HUES6 (cell line): ENCODE measurements around the gene TMEM119.
"Not testable (repeated sequence)": the region's sequence is repeated elsewhere in the genome, so short reads cannot be mapped to it uniquely, and the experiment has no call there.

Experiments used
- H3K27ac ChIP-seq: 2 replicates; pipeline ENCODE4 v1.7.0; 2013; ENCODE audit warnings: low read depth, mild to moderate bottlenecking, low read length, inconsistent platforms
- H3K27me3 ChIP-seq: 2 replicates; pipeline ENCODE4 v1.6.1; 2013; ENCODE audit warnings: low read length; ENCODE audit not compliant: control insufficient read depth, insufficient read depth
- H3K36me3 ChIP-seq: 2 replicates; pipeline ENCODE4 v1.6.1; 2013; ENCODE audit warnings: low read length; ENCODE audit not compliant: control insufficient read depth, insufficient read depth
- H3K4me1 ChIP-seq: 2 replicates; pipeline ENCODE4 v1.6.1; 2013; ENCODE audit warnings: low read length; ENCODE audit not compliant: control insufficient read depth, insufficient read depth
- H3K4me3 ChIP-seq: 2 replicates; pipeline ENCODE4 v1.5.1; 2013; ENCODE audit warnings: low read depth, low read length
- H3K9ac ChIP-seq: one replicate; pipeline ENCODE4 v1.6.1; 2013; ENCODE audit warnings: mild to moderate bottlenecking, low read length
- H3K9me3 ChIP-seq: 2 replicates; pipeline ENCODE4 v1.6.1; 2013; ENCODE audit warnings: low read depth, low read length; ENCODE audit not compliant: control insufficient read depth, insufficient read depth

TMEM119 gene

GRCh38 chr12:108560752-108561719, 36.8 kb downstream of the TMEM119 start, which contains the start of gene SART3:
Gene SART3, minus strand, starts transcription at chr12:108561173. Its CDS starts 19 bp downstream, at chr12:108561154.
- Histone ChIP-seq H3K27me3 (no peaks in the 10 kb centered on the region), H3K9ac (peak within 1 kb of the TSS; percentile 98), H3K9me3 (no peaks in the 10 kb centered on the region), H3K27ac (peak within 1 kb of the TSS; percentile 99), H3K36me3 (peaks cover 33% of the 10 kb centered on the region), H3K4me3 (peak within 1 kb of the TSS; percentile 97), H3K4me1 (peaks cover 9% of the 10 kb centered on the region; the same call in 1 of the 2 replicates)

- H3K27ac ChIP-seq: peak overlapping the region; percentile 99; the same call in 1 of the 2 replicates
- H3K9ac ChIP-seq: peak overlapping the region; percentile 98
- peaks cover 26% of the 10 kb centered on the region for H3K36me3 ChIP-seq
- H3K27me3 ChIP-seq: no peaks in the 10 kb centered on the region
- no peaks in the 10 kb centered on the region for H3K9me3 ChIP-seq
- H3K4me1 ChIP-seq: peaks cover 9% of the 10 kb centered on the region; the same call in 1 of the 2 replicates
- peak overlapping the region; percentile 97 for H3K4me3 ChIP-seq
Measured at GRCh38 chr12:108560321-108560721, 37.6 kb downstream of the TMEM119 start.

- no peaks in the 10 kb centered on the region for H3K9me3 ChIP-seq
- no peak overlapping the region; the same call in 1 of the 2 replicates for H3K27ac ChIP-seq
- peaks cover 9% of the 10 kb centered on the region; the same call in 1 of the 2 replicates for H3K4me1 ChIP-seq
- H3K9ac ChIP-seq: peak overlapping the region; percentile 98
- H3K4me3 ChIP-seq: peak overlapping the region; percentile 97
- H3K27me3 ChIP-seq: no peaks in the 10 kb centered on the region
- H3K36me3 ChIP-seq: peaks cover 20% of the 10 kb centered on the region
Measured at GRCh38 chr12:108559748-108560147, 38.1 kb downstream of the TMEM119 start.

- H3K36me3 ChIP-seq: peaks cover 14% of the 10 kb centered on the region
- peaks cover 9% of the 10 kb centered on the region; the same call in 1 of the 2 replicates for H3K4me1 ChIP-seq
- H3K27me3 ChIP-seq: no peaks in the 10 kb centered on the region
- H3K9me3 ChIP-seq: no peaks in the 10 kb centered on the region
- peak overlapping the region; percentile 97 for H3K4me3 ChIP-seq
- no peak overlapping the region for H3K27ac ChIP-seq
- H3K9ac ChIP-seq: no peak overlapping the region
Measured at GRCh38 chr12:108559007-108559655, 38.8 kb downstream of the TMEM119 start.

GRCh38 chr12:108555383-108555782, 42.5 kb downstream of the TMEM119 start:
- H3K9ac ChIP-seq, H3K4me3 ChIP-seq, H3K4me1 ChIP-seq, H3K27ac ChIP-seq, H3K27me3 ChIP-seq, H3K9me3 ChIP-seq: not testable (repeated sequence)
- H3K36me3 ChIP-seq: peaks cover 12% of the 10 kb centered on the region

- Histone ChIP-seq H3K27me3 (no peaks in the 10 kb centered on the region), H3K9me3 (no peaks in the 10 kb centered on the region), H3K9ac (no peak overlapping the region), H3K27ac (no peak overlapping the region), H3K4me1 (no peaks in the 10 kb centered on the region), H3K4me3 (no peak overlapping the region), H3K36me3 (peaks cover 16% of the 10 kb centered on the region)
Measured at GRCh38 chr12:108553799-108554198, 44.1 kb downstream of the TMEM119 start.

- H3K4me3 ChIP-seq: no peak overlapping the region
- no peaks in the 10 kb centered on the region for H3K27me3 ChIP-seq
- H3K4me1 ChIP-seq: no peaks in the 10 kb centered on the region
- no peaks in the 10 kb centered on the region for H3K9me3 ChIP-seq
- no peak overlapping the region for H3K27ac ChIP-seq
- no peak overlapping the region for H3K9ac ChIP-seq
- H3K36me3 ChIP-seq: peaks cover 26% of the 10 kb centered on the region
Measured at GRCh38 chr12:108551535-108551934, 46.3 kb downstream of the TMEM119 start.

- Histone ChIP-seq H3K9ac (no peak overlapping the region), H3K4me3 (no peak overlapping the region), H3K27ac (no peak overlapping the region), H3K4me1 (no peaks in the 10 kb centered on the region), H3K9me3 (no peaks in the 10 kb centered on the region), H3K36me3 (peaks cover 50% of the 10 kb centered on the region), H3K27me3 (no peaks in the 10 kb centered on the region)
Measured at GRCh38 chr12:108548954-108549521, 48.8 kb downstream of the TMEM119 start.

- Histone ChIP-seq H3K4me3 (no peak overlapping the region), H3K36me3 (peaks cover 63% of the 10 kb centered on the region)
Measured at GRCh38 chr12:108547686-108548085, 50.2 kb downstream of the TMEM119 start.

GRCh38 chr12:108543652-108544051, 54.2 kb downstream of the TMEM119 start:
- Histone ChIP-seq H3K4me3 (no peak overlapping the region), H3K27me3 (no peaks in the 10 kb centered on the region), H3K36me3 (peaks cover 74% of the 10 kb centered on the region), H3K9ac (no peak overlapping the region), H3K9me3 (no peaks in the 10 kb centered on the region), H3K4me1 (no peaks in the 10 kb centered on the region), H3K27ac (no peak overlapping the region)

More at GRCh38 chr12:108547686-108548085, 50.2 kb downstream of the TMEM119 start:
- no peaks in the 10 kb centered on the region for H3K9me3 ChIP-seq
- no peaks in the 10 kb centered on the region for H3K27me3 ChIP-seq
- no peaks in the 10 kb centered on the region for H3K4me1 ChIP-seq
- H3K27ac ChIP-seq: no peak overlapping the region
- H3K9ac ChIP-seq: no peak overlapping the region
